IPS-20b (cell line): ENCODE data around the gene FBLL1.

Source experiments
- H3K27ac ChIP-seq: one replicate; pipeline ENCODE4 v1.5.1; 2013; ENCODE audit warnings: low read length
- H3K27me3 ChIP-seq: 2 replicates; pipeline ENCODE4 v1.6.1; 2013; ENCODE audit warnings: mild to moderate bottlenecking, low read length, inconsistent platforms; ENCODE audit not compliant: insufficient read depth
- H3K36me3 ChIP-seq: 2 replicates; pipeline ENCODE4 v1.6.1; 2013; ENCODE audit warnings: low read depth, mild to moderate bottlenecking, inconsistent platforms, low read length, moderate library complexity; ENCODE audit not compliant: insufficient read depth
- H3K4me1 ChIP-seq: 2 replicates; pipeline ENCODE4 v1.6.1; 2013; ENCODE audit warnings: mild to moderate bottlenecking, control low read depth, inconsistent platforms, low read length, moderate library complexity; ENCODE audit not compliant: insufficient read depth
- H3K4me3 ChIP-seq: 2 replicates; pipeline ENCODE4 v1.5.1; 2013; ENCODE audit warnings: mild to moderate bottlenecking, low read length, inconsistent platforms
- H3K9ac ChIP-seq: 2 replicates; pipeline ENCODE4 v1.6.1; 2013; ENCODE audit warnings: low read depth, mild to moderate bottlenecking, inconsistent platforms, low read length, moderate library complexity
- H3K9me3 ChIP-seq: 2 replicates; pipeline ENCODE4 v1.6.1; 2013; ENCODE audit warnings: mild to moderate bottlenecking, low read depth, low read length, inconsistent platforms; ENCODE audit not compliant: insufficient read depth

FBLL1 gene

GRCh38 chr5:168579488-168580226, 50.6 kb downstream of the FBLL1 start:
- H3K27me3 ChIP-seq, result no peaks in the 10 kb centered on the region
- H3K9ac ChIP-seq, result peak overlapping the region; percentile 95; the same call in 1 of the 2 replicates
- H3K4me1 ChIP-seq, result peaks cover 31% of the 10 kb centered on the region; the same call in 1 of the 2 replicates
- peak overlapping the region; percentile 88 for H3K27ac ChIP-seq
- H3K36me3 ChIP-seq, result peaks cover 10% of the 10 kb centered on the region; the same call in 1 of the 2 replicates
- no peaks in the 10 kb centered on the region for H3K9me3 ChIP-seq
- H3K4me3 ChIP-seq, result peak overlapping the region; percentile 90

- Histone ChIP-seq H3K9ac (peak overlapping the region; percentile 85; the same call in 1 of the 2 replicates), H3K9me3 (no peaks in the 10 kb centered on the region), H3K27ac (peak overlapping the region; percentile 88), H3K27me3 (no peaks in the 10 kb centered on the region), H3K4me3 (peak overlapping the region; percentile 71), H3K4me1 (peaks cover 28% of the 10 kb centered on the region; the same call in 1 of the 2 replicates), H3K36me3 (peaks cover 10% of the 10 kb centered on the region; the same call in 1 of the 2 replicates)
Measured at GRCh38 chr5:168580227-168580508, 51.1 kb downstream of the FBLL1 start.
